Neuronal stem cell (in vitro differentiated cells): ENCODE data around the gene TNFRSF18.
A peak's percentile ranks its signal among the peaks of the same experiment; 100 is the strongest.

Experiments
- DNase-seq: peaks from one replicate; pipeline ENCODE4 v3.0.0-alpha.2; 2013; ENCODE audit warnings: low spot score
- H2AFZ ChIP-seq: one replicate; pipeline ENCODE4 v1.6.1; 2013; ENCODE audit warnings: mild to moderate bottlenecking, low read length, inconsistent platforms
- H2AK5ac ChIP-seq: 2 replicates; pipeline ENCODE4 v1.6.1; 2013; ENCODE audit warnings: low read depth, mild to moderate bottlenecking, inconsistent platforms, low read length, moderate library complexity, mixed read lengths
- H2BK120ac ChIP-seq: 2 replicates; pipeline ENCODE4 v1.6.1; 2013; ENCODE audit warnings: low read depth, mild to moderate bottlenecking, inconsistent platforms, low read length, moderate library complexity, mixed read lengths
- H2BK12ac ChIP-seq: one replicate; pipeline ENCODE4 v1.6.1; 2013; ENCODE audit warnings: low read length, inconsistent platforms
- H2BK15ac ChIP-seq: 2 replicates; pipeline ENCODE4 v1.6.1; 2013; ENCODE audit warnings: mild to moderate bottlenecking, low read length, inconsistent platforms, mixed read lengths
- H2BK5ac ChIP-seq: one replicate; pipeline ENCODE4 v1.6.1; 2013; ENCODE audit warnings: inconsistent platforms, mild to moderate bottlenecking, low read length, moderate library complexity
- H3K14ac ChIP-seq: one replicate; pipeline ENCODE4 v1.6.1; 2013; ENCODE audit warnings: low read length, inconsistent platforms
- H3K18ac ChIP-seq: 2 replicates; pipeline ENCODE4 v1.6.1; 2013; ENCODE audit warnings: low read length, inconsistent platforms
- H3K23ac ChIP-seq: 2 replicates; pipeline ENCODE4 v1.6.1; 2013; ENCODE audit warnings: low read depth, mild to moderate bottlenecking, mixed read lengths, low read length, inconsistent platforms; ENCODE audit not compliant: poor library complexity
- H3K27ac ChIP-seq: replicated peaks from 3 replicates; pipeline ENCODE4 v1.5.1; 2013; ENCODE audit warnings: low read length, inconsistent platforms
- H3K27me3 ChIP-seq, 3 experiments: 2 replicates each; pipeline ENCODE4 v1.6.1; 2013; ENCODE audit warnings: low read length in 3 of 3, mild to moderate bottlenecking in 2 of 3, inconsistent platforms in 1 of 3, low read depth in 1 of 3, mixed read lengths in 1 of 3, moderate library complexity in 1 of 3; ENCODE audit not compliant: control insufficient read depth in 3 of 3, insufficient read depth in 3 of 3
- H3K36me3 ChIP-seq, 2 donors: replicated peaks in 1 of 2; 2 replicates each; pipeline ENCODE4 v1.6.1; 2013; ENCODE audit warnings: low read length in 2 of 2; ENCODE audit not compliant: control insufficient read depth in 2 of 2, insufficient read depth in 2 of 2
- H3K4ac ChIP-seq: 2 replicates; pipeline ENCODE4 v1.6.1; 2013; ENCODE audit warnings: inconsistent platforms, mild to moderate bottlenecking, low read length, moderate library complexity
- H3K4me1 ChIP-seq, 2 donors: 1 replicate in 1 of 2; 2 replicates in 1 of 2; pipeline ENCODE4 v1.6.1; 2013; ENCODE audit warnings: low read length in 2 of 2, low read depth in 1 of 2; ENCODE audit not compliant: control insufficient read depth in 2 of 2, insufficient read depth in 1 of 2
- H3K4me2 ChIP-seq: one replicate; pipeline ENCODE4 v1.6.1; 2013; ENCODE audit warnings: mild to moderate bottlenecking, low read length, inconsistent platforms; ENCODE audit not compliant: insufficient read depth, poor library complexity, severe bottlenecking
- H3K4me3 ChIP-seq, 2 donors: 2 replicates each; pipeline ENCODE4 v1.5.1; 2013; ENCODE audit warnings: low read length in 2 of 2, mild to moderate bottlenecking in 2 of 2, inconsistent platforms in 1 of 2, moderate library complexity in 1 of 2
- H3K79me1 ChIP-seq: one replicate; pipeline ENCODE4 v1.6.1; 2013; ENCODE audit warnings: low read depth, mild to moderate bottlenecking, inconsistent platforms, low read length, moderate library complexity
- H3K9ac ChIP-seq: one replicate; pipeline ENCODE4 v1.6.1; 2013; ENCODE audit warnings: mild to moderate bottlenecking, low read depth, low read length, inconsistent platforms; ENCODE audit not compliant: poor library complexity
- H3K9me3 ChIP-seq, 2 donors: replicated peaks in 1 of 2; 2 replicates each; pipeline versions ENCODE3 to v1.6.1; 2013; ENCODE audit warnings: low read length in 2 of 2, mild to moderate bottlenecking in 2 of 2, inconsistent platforms in 1 of 2, low read depth in 1 of 2, mixed read lengths in 1 of 2, moderate library complexity in 1 of 2; ENCODE audit not compliant: control insufficient read depth in 2 of 2, insufficient read depth in 1 of 2
- H4K8ac ChIP-seq: one replicate; pipeline ENCODE4 v1.6.1; 2013; ENCODE audit warnings: low read depth, mild to moderate bottlenecking, inconsistent platforms, low read length, moderate library complexity
- H4K91ac ChIP-seq: one replicate; pipeline ENCODE4 v1.6.1; 2013; ENCODE audit warnings: low read length, low read depth, mild to moderate bottlenecking, inconsistent platforms; ENCODE audit not compliant: poor library complexity
- WGBS, 2 donors: extraction: QIAGEN DNeasy Blood & Tissue Kit; methylation state at CpG; one replicate each; pipeline ENCODE4 v1.1.7; 2013; ENCODE audit warnings: missing lambda C conversion rate in 2 of 2, mixed read lengths in 1 of 2; ENCODE audit not compliant: insufficient read length in 2 of 2, insufficient replicate concordance in 1 of 2; ENCODE audit errors: extremely low coverage in 2 of 2; 5-methylcytosine and 5-hydroxymethylcytosine counted together

Gene TNFRSF18

GRCh38 chr1:1223321-1223720 is 16.9 kb upstream of the TNFRSF18 start:
- peaks cover 27% of the 10 kb centered on the region for H3K79me1 ChIP-seq
- H3K23ac ChIP-seq, result peak overlapping the region; percentile 98
- no peak overlapping the region for H3K4me3 ChIP-seq
- H3K4me2 ChIP-seq, result no peak overlapping the region
- H3K27me3 ChIP-seq, result peaks cover 0 to 3% (median 0%) of the 10 kb centered on the region in 3 experiments
- no peak overlapping the region for H2AFZ ChIP-seq
- H3K36me3 ChIP-seq, result peaks cover 31 to 78% of the 10 kb centered on the region in 2 donors
- H2BK5ac ChIP-seq, result no peak overlapping the region
- no peak overlapping the region for H4K91ac ChIP-seq
- H4K8ac ChIP-seq, result no peak overlapping the region
- no peak overlapping the region for H3K14ac ChIP-seq
- no peak overlapping the region for H3K18ac ChIP-seq
- WGBS, 2 donors, result no CpG with 5 or more reads among the region's 15 CpGs
- H3K27ac ChIP-seq, result no peak overlapping the region
- no peak overlapping the region for H2BK15ac ChIP-seq
- DNase-seq, result no peak
- H2AK5ac ChIP-seq, result no peak overlapping the region
- H3K4me1 ChIP-seq, result no peaks in the 10 kb centered on the region
- H2BK120ac ChIP-seq, result no peak overlapping the region
- H3K9me3 ChIP-seq, result peaks cover 0 to 8% of the 10 kb centered on the region in 2 donors
- no peak overlapping the region for H2BK12ac ChIP-seq
- no peak overlapping the region for H3K9ac ChIP-seq
- no peak overlapping the region for H3K4ac ChIP-seq

- no peak overlapping the region for H3K18ac ChIP-seq
- H3K4me1 ChIP-seq, result no peaks in the 10 kb centered on the region
- no peak overlapping the region for H4K91ac ChIP-seq
- no peak for DNase-seq
- H3K9me3 ChIP-seq, result peaks cover 0 to 8% of the 10 kb centered on the region in 2 donors
- H3K4me3 ChIP-seq, result peak overlapping the region in 1 of 2 donors; percentile 70
- H3K27me3 ChIP-seq, result peaks cover 0 to 3% (median 0%) of the 10 kb centered on the region in 3 experiments
- no peak overlapping the region for H3K4ac ChIP-seq
- H2BK5ac ChIP-seq, result no peak overlapping the region
- H3K23ac ChIP-seq, result peak overlapping the region; percentile 98
- H2BK15ac ChIP-seq, result no peak overlapping the region
- peaks cover 32 to 78% of the 10 kb centered on the region in 2 donors for H3K36me3 ChIP-seq
- no peak overlapping the region for H3K14ac ChIP-seq
- no peak overlapping the region for H3K4me2 ChIP-seq
- no peak overlapping the region for H2BK12ac ChIP-seq
- H3K27ac ChIP-seq, result no peak overlapping the region
- H3K79me1 ChIP-seq, result peaks cover 23% of the 10 kb centered on the region
- H2BK120ac ChIP-seq, result no peak overlapping the region
- peak overlapping the region; percentile 77 for H3K9ac ChIP-seq
- no CpG with 5 or more reads among the region's 44 CpGs for WGBS, 2 donors
- no peak overlapping the region for H2AFZ ChIP-seq
- no peak overlapping the region for H2AK5ac ChIP-seq
- no peak overlapping the region for H4K8ac ChIP-seq
Measured at GRCh38 chr1:1222575-1223225, 16.3 kb upstream of the TNFRSF18 start.

- Histone ChIP-seq H2BK15ac (no peak overlapping the region), H3K27me3 (peaks cover 0 to 3% (median 0%) of the 10 kb centered on the region in 3 experiments), H2BK120ac (no peak overlapping the region), H3K18ac (no peak overlapping the region), H3K14ac (no peak overlapping the region), H2BK5ac (no peak overlapping the region), H3K27ac (no peak overlapping the region), H3K4me1 (no peaks in the 10 kb centered on the region), H3K4me2 (no peak overlapping the region), H3K9me3 (peaks cover 0 to 8% of the 10 kb centered on the region in 2 donors), H2AFZ (no peak overlapping the region), H2AK5ac (no peak overlapping the region), H3K23ac (no peak overlapping the region), H3K4ac (no peak overlapping the region), H2BK12ac (no peak overlapping the region), H4K8ac (no peak overlapping the region), H3K36me3 (peaks cover 29 to 80% of the 10 kb centered on the region in 2 donors), H3K9ac (peak overlapping the region; percentile 9), H4K91ac (no peak overlapping the region), H3K4me3 (no peak overlapping the region), H3K79me1 (peaks cover 21% of the 10 kb centered on the region)
- WGBS, 2 donors, result no CpG with 5 or more reads among the region's 30 CpGs
- no peak for DNase-seq
Measured at GRCh38 chr1:1221887-1222574, 15.6 kb upstream of the TNFRSF18 start.

- peaks cover 11% of the 10 kb centered on the region for H3K79me1 ChIP-seq
Measured at GRCh38 chr1:1220197-1220596, 13.8 kb upstream of the TNFRSF18 start.

More at GRCh38 chr1:1220197-1220596, 13.8 kb upstream of the TNFRSF18 start:
- no peak overlapping the region for H2BK120ac ChIP-seq
- no peak overlapping the region for H3K9ac ChIP-seq
- no peak overlapping the region for H3K4me3 ChIP-seq
- H4K8ac ChIP-seq, result no peak overlapping the region
- H3K36me3 ChIP-seq, result peaks cover 21 to 76% of the 10 kb centered on the region in 2 donors
- no peak overlapping the region for H3K27ac ChIP-seq
- WGBS, 2 donors, result no CpG with 5 or more reads among the region's 24 CpGs
- no peak overlapping the region for H3K23ac ChIP-seq
- H2AK5ac ChIP-seq, result no peak overlapping the region
- H3K9me3 ChIP-seq, result peaks cover 0 to 5% of the 10 kb centered on the region in 2 donors
- no peak for DNase-seq
- no peak overlapping the region for H2BK12ac ChIP-seq
- H2BK15ac ChIP-seq, result no peak overlapping the region
- H3K27me3 ChIP-seq, result peaks cover 0 to 3% (median 0%) of the 10 kb centered on the region in 3 experiments
- H3K18ac ChIP-seq, result no peak overlapping the region
- no peaks in the 10 kb centered on the region for H3K4me1 ChIP-seq
- H2AFZ ChIP-seq, result no peak overlapping the region
- H2BK5ac ChIP-seq, result no peak overlapping the region
- no peak overlapping the region for H4K91ac ChIP-seq
- H3K4me2 ChIP-seq, result no peak overlapping the region
- no peak overlapping the region for H3K14ac ChIP-seq
- H3K4ac ChIP-seq, result no peak overlapping the region
